A549 (cell line): Measurements from ENCODE around the gene SMTNL2. TPM values are rescaled to one million over a fixed set of nuclear protein-coding genes. Genes with fewer than 3 reads are reported as not detected.

Source experiments
- ATAC-seq, 2 experiments: fragments of 200-7000 bp in 1 of 2; fragments of >200 bp in 1 of 2; cut with Nextera tagmentation in 1 of 2; cut with Tn5 transposase in 1 of 2; 3 replicates each; pipeline versions ENCODE4 v1.8.0 to v1.9.1; 2018 to 2020; ENCODE audit warnings: mild to moderate bottlenecking in 1 of 2, moderate library complexity in 1 of 2
- CTCF ChIA-PET: fragments of 300-600 bp; sonication (Branson Sonifier 250); formaldehyde crosslinking; extraction: SDS; loops from one replicate; lab custom pipeline; 2021; ENCODE audit warnings: antibody characterized with exemption, inconsistent platforms; lab: Yijun Ruan, JAX
- POLR2A ChIA-PET: fragments of 350-600 bp; formaldehyde crosslinking; extraction: SDS; loops from one replicate; lab custom pipeline; 2021; ENCODE audit warnings: antibody characterized with exemption, inconsistent platforms; lab: Yijun Ruan, JAX
- DNase-seq, 2 experiments: peaks; one replicate each; pipeline versions ENCODE4 v3.0.0 to v3.0.0-alpha.2; 2011 to 2016; ENCODE audit warnings: low read depth in 1 of 2, low spot score in 1 of 2
- FAIRE-seq: peaks from 2 replicates; lab custom pipeline; 2011; peaks lifted over from hg19 to GRCh38; lab: Jason Lieb, UNC
- H3K27ac ChIP-seq, 2 experiments: fragments of >200 bp; sonication (Bioruptor Twin); formaldehyde crosslinking; 3 replicates each; pipeline ENCODE4 v1.5.1; 2016 to 2017
- H3K4me1 ChIP-seq: fragments of >200 bp; sonication (Bioruptor Twin); formaldehyde crosslinking; 3 replicates; pipeline ENCODE4 v1.6.1; 2016
- H3K4me2 ChIP-seq: fragments of >200 bp; sonication (Bioruptor Twin); formaldehyde crosslinking; 3 replicates; pipeline ENCODE4 v1.6.1; 2016
- H3K4me3 ChIP-seq: fragments of >200 bp; sonication (Bioruptor Twin); formaldehyde crosslinking; 3 replicates; pipeline ENCODE4 v1.5.1; 2016
- H3K9me3 ChIP-seq: fragments of >200 bp; sonication (Bioruptor Twin); formaldehyde crosslinking; 3 replicates; pipeline ENCODE4 v1.6.1; 2016
- BHLHE40 ChIP-seq: IDR thresholded peaks from 2 replicates; pipeline ENCODE4 v1.6.1; 2012; ENCODE audit warnings: low read depth, low read length, inconsistent platforms
- CBX2 ChIP-seq: fragments of 200-600 bp; sonication (generic); IDR thresholded peaks from 2 replicates; pipeline ENCODE4 v1.6.1; 2016; ENCODE audit warnings: low read depth, mild to moderate bottlenecking, borderline replicate concordance
- CBX8 ChIP-seq: fragments of 200-600 bp; sonication (generic); IDR thresholded peaks from 2 replicates; pipeline ENCODE4 v1.6.1; 2016
- CHD2 ChIP-seq: fragments of 150-350 bp; IDR thresholded peaks from 2 replicates; pipeline ENCODE4 v1.6.1; 2014; ENCODE audit warnings: low read length; ENCODE audit not compliant: partially characterized antibody
- E2F6 ChIP-seq: IDR thresholded peaks from 2 replicates; pipeline ENCODE4 v1.6.1; 2012; ENCODE audit warnings: low read depth, borderline replicate concordance
- ELK1 ChIP-seq: fragments of 150-350 bp; IDR thresholded peaks from 2 replicates; pipeline ENCODE4 v1.6.1; 2014; ENCODE audit warnings: low read depth, mild to moderate bottlenecking, low read length
- EP300 ChIP-seq, 2 experiments: fragments of >200 bp; sonication (Bioruptor Twin); formaldehyde crosslinking; IDR thresholded peaks; 2 replicates in 1 of 2; 3 replicates in 1 of 2; pipeline ENCODE4 v1.6.1; 2016 to 2017
- ESRRA ChIP-seq: fragments of 150-350 bp; IDR thresholded peaks from 2 replicates; pipeline ENCODE4 v1.6.1; 2014; ENCODE audit warnings: mild to moderate bottlenecking, low read length, borderline replicate concordance
- FOSB ChIP-seq: fragments of 250-450 bp; sonication (Bioruptor Pico); IDR thresholded peaks from 2 replicates; pipeline ENCODE4 v1.5.0; 2020; ENCODE audit warnings: mild to moderate bottlenecking, moderate library complexity
- FOXS1 ChIP-seq: fragments of 250-450 bp; sonication (Bioruptor Pico); IDR thresholded peaks from 2 replicates; pipeline ENCODE4 v1.5.0; 2020; ENCODE audit warnings: mild to moderate bottlenecking, moderate library complexity
- HDAC2 ChIP-seq: fragments of 200-600 bp; sonication (generic); IDR thresholded peaks from 2 replicates; pipeline ENCODE4 v1.6.1; 2016
- HES2 ChIP-seq: fragments of >200 bp; sonication (Bioruptor Twin); formaldehyde crosslinking; IDR thresholded peaks from 2 replicates; pipeline ENCODE4 v1.6.1; 2016
- HEYL ChIP-seq: fragments of 250-450 bp; sonication (Bioruptor Pico); IDR thresholded peaks from 2 replicates; pipeline ENCODE4 v1.8.0; 2021; ENCODE audit warnings: mild to moderate bottlenecking, moderate library complexity
- HOXB13 ChIP-seq: fragments of 250-450 bp; sonication (Bioruptor Pico); IDR thresholded peaks from 2 replicates; pipeline ENCODE4 v1.5.0; 2020; ENCODE audit warnings: low read depth, mild to moderate bottlenecking, moderate library complexity
- JUNB ChIP-seq: fragments of >200 bp; sonication (Bioruptor Twin); formaldehyde crosslinking; IDR thresholded peaks from 2 replicates; pipeline ENCODE4 v1.6.1; 2016
- KDM1A ChIP-seq: fragments of 200-600 bp; sonication (generic); IDR thresholded peaks from 2 replicates; pipeline ENCODE4 v1.6.1; 2016; ENCODE audit warnings: low read depth, mild to moderate bottlenecking
- MAFK ChIP-seq: fragments of 450-650 bp; IDR thresholded peaks from 2 replicates; pipeline ENCODE4 v1.6.1; 2014; ENCODE audit not compliant: partially characterized antibody
- NFE2L2 ChIP-seq: fragments of 150-350 bp; conservative IDR thresholded peaks from 2 replicates; pipeline ENCODE4 v1.6.1; 2014; ENCODE audit warnings: low read length
- NPAS2 ChIP-seq: fragments of 250-450 bp; sonication (Bioruptor Pico); IDR thresholded peaks from 2 replicates; pipeline ENCODE4 v1.8.0; 2022; ENCODE audit warnings: mild to moderate bottlenecking, moderate library complexity, borderline replicate concordance
- PBX3 ChIP-seq: IDR thresholded peaks from 2 replicates; pipeline ENCODE4 v1.6.1; 2012
- PHF8 ChIP-seq: fragments of 200-600 bp; sonication (generic); IDR thresholded peaks from 2 replicates; pipeline ENCODE4 v1.6.1; 2016; ENCODE audit warnings: low read depth, mild to moderate bottlenecking, antibody characterized with exemption, moderate library complexity, borderline replicate concordance
- POLR2A ChIP-seq: IDR thresholded peaks from 2 replicates; pipeline ENCODE4 v1.6.1; 2012; ENCODE audit warnings: mild to moderate bottlenecking, low read length
- RCOR1 ChIP-seq: fragments of 150-350 bp; IDR thresholded peaks from 2 replicates; pipeline ENCODE4 v1.6.1; 2014; ENCODE audit warnings: antibody characterized with exemption, low read length, low read depth
- RFX5 ChIP-seq: fragments of 450-650 bp; IDR thresholded peaks from 2 replicates; pipeline ENCODE4 v1.7.1; 2014; ENCODE audit warnings: antibody characterized with exemption, mild to moderate bottlenecking, moderate library complexity
- SMC3 ChIP-seq: fragments of >200 bp; sonication (Bioruptor Twin); formaldehyde crosslinking; IDR thresholded peaks from 3 replicates; pipeline ENCODE4 v1.6.1; 2018; ENCODE audit warnings: inconsistent platforms
- TFCP2L1 ChIP-seq: fragments of 250-450 bp; sonication (Bioruptor Pico); IDR thresholded peaks from 2 replicates; pipeline ENCODE4 v1.5.0; 2021; ENCODE audit warnings: mild to moderate bottlenecking
- TP53 ChIP-seq: fragments of 250-450 bp; sonication (Bioruptor Pico); IDR thresholded peaks from 2 replicates; pipeline ENCODE4 v1.5.0; 2021; ENCODE audit warnings: mild to moderate bottlenecking, moderate library complexity
- ZC3H11A ChIP-seq: fragments of 450-650 bp; IDR thresholded peaks from 2 replicates; pipeline ENCODE4 v1.6.1; 2014; ENCODE audit warnings: antibody characterized with exemption, mild to moderate bottlenecking
- ZFP36 ChIP-seq: fragments of 450-650 bp; IDR thresholded peaks from 2 replicates; pipeline ENCODE4 v1.6.1; 2014; ENCODE audit warnings: borderline replicate concordance; ENCODE audit not compliant: partially characterized antibody
- ZNF302 ChIP-seq: fragments of 250-450 bp; sonication (Bioruptor Pico); IDR thresholded peaks from 2 replicates; pipeline ENCODE4 v1.9.0; 2021; ENCODE audit warnings: inconsistent platforms, mild to moderate bottlenecking, moderate library complexity
- WGBS: methylation state at CpG from one replicate; pipeline ENCODE4 v1.1.6; 2017; ENCODE audit errors: missing lambda C conversion rate; 5-methylcytosine and 5-hydroxymethylcytosine counted together
- polyA plus RNA-seq, 4 experiments: library from polyadenylated mRNA; depleted of rRNA in 3 of 4; stranded (reverse); fragments of >200 nt; fragmentation: RNase III in 1 of 4; extraction: RNeasy Plus Mini Kit Qiagen cat#74134 plus additional on column Dnase treatment in 1 of 4; gene quantifications; 2 replicates in 3 of 4; 3 replicates in 1 of 4; pipeline ENCODE4 v1.2.3, GENCODE V29; 2011 to 2017
- TF ChIP-seq, protein P1 (sequence below): fragments of >200 bp; sonication (Bioruptor Twin); formaldehyde crosslinking; IDR thresholded peaks from 3 replicates; pipeline ENCODE4 v1.5.1; 2016
- TF ChIP-seq, protein P2 (sequence below): fragments of 200-600 bp; sonication (generic); IDR thresholded peaks from 2 replicates; pipeline ENCODE4 v1.6.1; 2016; ENCODE audit warnings: antibody characterized with exemption, mild to moderate bottlenecking, moderate library complexity

The SMTNL2 gene
- polyA plus RNA-seq, 2 of the 4 experiments (the other 2 are of a cell fraction), result 0.05 to 0.06 TPM

DNA sequence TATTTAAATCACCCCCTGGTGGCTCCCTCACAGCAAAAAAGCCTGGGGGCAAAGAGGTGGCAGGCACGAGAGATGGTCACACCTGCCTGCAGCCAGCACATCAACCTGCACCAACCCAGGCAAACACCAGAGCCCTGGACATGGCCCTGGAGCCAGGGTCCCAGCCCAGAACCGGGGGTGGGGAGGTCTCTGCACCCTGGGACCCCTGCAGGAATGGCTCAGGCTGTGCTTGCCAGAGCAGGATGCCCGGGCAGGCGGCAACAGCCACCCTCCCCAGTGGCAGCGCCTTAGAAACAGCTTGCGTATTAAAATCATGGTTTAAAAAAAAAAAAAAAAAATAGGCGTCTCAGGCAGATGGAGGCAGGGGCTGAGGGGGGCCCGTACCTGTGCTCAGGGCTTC lies 45.3 kb upstream of the SMTNL2 start:
- FAIRE-seq (no peak), DNase-seq (no peak), ATAC-seq (no peak)
- Histone ChIP-seq H3K9me3 (no peaks in the 10 kb centered on the region), H3K4me3 (no peak overlapping the region), H3K4me2 (no peak overlapping the region), H3K4me1 (peaks cover 13% of the 10 kb centered on the region), H3K27ac (no peak overlapping the region)
- POLR2A ChIA-PET, result interaction anchor here (2.1 kb wide), 1 partner anchor 16 kb away, joined by 8 read pairs; the partner anchor contains the start of gene MYBBP1A
- CTCF ChIA-PET, result interaction anchor here (1.1 to 3.6 kb wide), 6 partner anchors 14 to 119 kb away, joined by 3 to 25 read pairs (median 4); no protein-coding TSS in a partner anchor
- TF ChIP-seq ZFP36 (no peak), MAFK (no peak), NPAS2 (CRISPR knock-in tag) (no peak), ESRRA (no peak), POLR2A (no peak), HDAC2 (no peak), CBX8 (no peak), TP53 (CRISPR knock-in tag) (no peak), HEYL (no peak), FOSB (no peak), JUNB (no peak), E2F6 (no peak), RFX5 (no peak), HOXB13 (CRISPR knock-in tag) (no peak), HES2 (no peak), ELK1 (no peak)
- WGBS, result 84% methylated on average over 8 of the region's 8 CpGs

- CTCF ChIA-PET, result interaction anchor here (0.7 to 13.0 kb wide), 9 partner anchors 9 to 120 kb away, joined by 3 to 99 read pairs (median 4); no protein-coding TSS in a partner anchor
- POLR2A ChIA-PET, result no interaction called here
- FAIRE-seq (no peak), ATAC-seq (no peak), DNase-seq (no peak)
- Histone ChIP-seq H3K4me3 (no peak overlapping the region), H3K4me1 (peaks cover 6% of the 10 kb centered on the region), H3K4me2 (no peak overlapping the region), H3K9me3 (no peaks in the 10 kb centered on the region), H3K27ac (no peak overlapping the region)
- 92% methylated on average over 22 of the region's 26 CpGs for WGBS
- no peak for TF ChIP-seq BHLHE40
- no peak for TF ChIP-seq KDM1A
- TF ChIP-seq, protein P1, sequence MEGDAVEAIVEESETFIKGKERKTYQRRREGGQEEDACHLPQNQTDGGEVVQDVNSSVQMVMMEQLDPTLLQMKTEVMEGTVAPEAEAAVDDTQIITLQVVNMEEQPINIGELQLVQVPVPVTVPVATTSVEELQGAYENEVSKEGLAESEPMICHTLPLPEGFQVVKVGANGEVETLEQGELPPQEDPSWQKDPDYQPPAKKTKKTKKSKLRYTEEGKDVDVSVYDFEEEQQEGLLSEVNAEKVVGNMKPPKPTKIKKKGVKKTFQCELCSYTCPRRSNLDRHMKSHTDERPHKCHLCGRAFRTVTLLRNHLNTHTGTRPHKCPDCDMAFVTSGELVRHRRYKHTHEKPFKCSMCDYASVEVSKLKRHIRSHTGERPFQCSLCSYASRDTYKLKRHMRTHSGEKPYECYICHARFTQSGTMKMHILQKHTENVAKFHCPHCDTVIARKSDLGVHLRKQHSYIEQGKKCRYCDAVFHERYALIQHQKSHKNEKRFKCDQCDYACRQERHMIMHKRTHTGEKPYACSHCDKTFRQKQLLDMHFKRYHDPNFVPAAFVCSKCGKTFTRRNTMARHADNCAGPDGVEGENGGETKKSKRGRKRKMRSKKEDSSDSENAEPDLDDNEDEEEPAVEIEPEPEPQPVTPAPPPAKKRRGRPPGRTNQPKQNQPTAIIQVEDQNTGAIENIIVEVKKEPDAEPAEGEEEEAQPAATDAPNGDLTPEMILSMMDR, result no peak
- TF ChIP-seq, protein P2, sequence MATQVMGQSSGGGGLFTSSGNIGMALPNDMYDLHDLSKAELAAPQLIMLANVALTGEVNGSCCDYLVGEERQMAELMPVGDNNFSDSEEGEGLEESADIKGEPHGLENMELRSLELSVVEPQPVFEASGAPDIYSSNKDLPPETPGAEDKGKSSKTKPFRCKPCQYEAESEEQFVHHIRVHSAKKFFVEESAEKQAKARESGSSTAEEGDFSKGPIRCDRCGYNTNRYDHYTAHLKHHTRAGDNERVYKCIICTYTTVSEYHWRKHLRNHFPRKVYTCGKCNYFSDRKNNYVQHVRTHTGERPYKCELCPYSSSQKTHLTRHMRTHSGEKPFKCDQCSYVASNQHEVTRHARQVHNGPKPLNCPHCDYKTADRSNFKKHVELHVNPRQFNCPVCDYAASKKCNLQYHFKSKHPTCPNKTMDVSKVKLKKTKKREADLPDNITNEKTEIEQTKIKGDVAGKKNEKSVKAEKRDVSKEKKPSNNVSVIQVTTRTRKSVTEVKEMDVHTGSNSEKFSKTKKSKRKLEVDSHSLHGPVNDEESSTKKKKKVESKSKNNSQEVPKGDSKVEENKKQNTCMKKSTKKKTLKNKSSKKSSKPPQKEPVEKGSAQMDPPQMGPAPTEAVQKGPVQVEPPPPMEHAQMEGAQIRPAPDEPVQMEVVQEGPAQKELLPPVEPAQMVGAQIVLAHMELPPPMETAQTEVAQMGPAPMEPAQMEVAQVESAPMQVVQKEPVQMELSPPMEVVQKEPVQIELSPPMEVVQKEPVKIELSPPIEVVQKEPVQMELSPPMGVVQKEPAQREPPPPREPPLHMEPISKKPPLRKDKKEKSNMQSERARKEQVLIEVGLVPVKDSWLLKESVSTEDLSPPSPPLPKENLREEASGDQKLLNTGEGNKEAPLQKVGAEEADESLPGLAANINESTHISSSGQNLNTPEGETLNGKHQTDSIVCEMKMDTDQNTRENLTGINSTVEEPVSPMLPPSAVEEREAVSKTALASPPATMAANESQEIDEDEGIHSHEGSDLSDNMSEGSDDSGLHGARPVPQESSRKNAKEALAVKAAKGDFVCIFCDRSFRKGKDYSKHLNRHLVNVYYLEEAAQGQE, result no peak
- no peak for TF ChIP-seq HDAC2
- TF ChIP-seq ZNF302, result no peak
- TF ChIP-seq ESRRA, result no peak
- no peak for TF ChIP-seq EP300 (IDR thresholded peaks at IDR 0.05)
- TF ChIP-seq ZC3H11A, result no peak
- no peak for TF ChIP-seq RCOR1
- TF ChIP-seq TFCP2L1 (CRISPR knock-in tag), result no peak
- TF ChIP-seq HEYL, result no peak
- no peak for TF ChIP-seq SMC3
- TF ChIP-seq NFE2L2, result no peak
- TF ChIP-seq CBX2, result no peak
- no peak for TF ChIP-seq CHD2
- no peak for TF ChIP-seq PHF8
- TF ChIP-seq FOXS1 (CRISPR knock-in tag), result no peak
- TF ChIP-seq PBX3, result no peak
Measured at GRCh38 chr17:4539576-4540223, 44.6 kb upstream of the SMTNL2 start.
